Epithelial cell of prostate (primary cell): ENCODE results near the gene KBTBD3.

Experiments used
- DNase-seq: peaks from one replicate; pipeline ENCODE4 v3.0.0-alpha.2; 2011; ENCODE audit warnings: low read depth, low spot score
- H3K27ac ChIP-seq: fragments of 450-650 bp; 2 replicates; pipeline ENCODE4 v1.5.1; 2017; ENCODE audit warnings: mild to moderate bottlenecking

The KBTBD3 gene

GRCh38 chr11:106076919-106077608, at the start of gene KBTBD3:
Gene KBTBD3 (minus strand): TSS chr11:106077347. CDS start chr11:106059097, 18,250 bp downstream.
- peak within 1 kb of the TSS; percentile 66 for H3K27ac ChIP-seq
- DNase-seq: peak; percentile 95

GRCh38 chr11:106121570-106122320, 44.6 kb upstream of the KBTBD3 start:
- H3K27ac ChIP-seq: no peak overlapping the region
- DNase-seq: no peak

GRCh38 chr11:106105986-106106385, 28.8 kb upstream of the KBTBD3 start:
- H3K27ac ChIP-seq: no peak overlapping the region
- no peak for DNase-seq

GRCh38 chr11:106101819-106102218, 24.7 kb upstream of the KBTBD3 start:
- no peak for DNase-seq
- no peak overlapping the region for H3K27ac ChIP-seq

- DNase-seq: no peak
- H3K27ac ChIP-seq: no peak overlapping the region
Measured at GRCh38 chr11:106101370-106101769, 24.2 kb upstream of the KBTBD3 start.

GRCh38 chr11:106098893-106099553, 21.9 kb upstream of the KBTBD3 start:
- no peak for DNase-seq
- H3K27ac ChIP-seq: no peak overlapping the region

- H3K27ac ChIP-seq: no peak overlapping the region
- no peak for DNase-seq
Measured at GRCh38 chr11:106092446-106092845, 15.3 kb upstream of the KBTBD3 start.

GRCh38 chr11:106091480-106092123, 14.5 kb upstream of the KBTBD3 start:
- DNase-seq: peak; percentile 51
- peak overlapping the region; percentile 63 for H3K27ac ChIP-seq

- no peak overlapping the region for H3K27ac ChIP-seq
- no peak for DNase-seq
Measured at GRCh38 chr11:106088896-106089295, 11.7 kb upstream of the KBTBD3 start.

- DNase-seq: no peak
- H3K27ac ChIP-seq: no peak overlapping the region
Measured at GRCh38 chr11:106087815-106088435, 10.8 kb upstream of the KBTBD3 start.

GRCh38 chr11:106086850-106087249, 9.7 kb upstream of the KBTBD3 start:
- peak overlapping the region; percentile 8 for H3K27ac ChIP-seq
- DNase-seq: no peak

- no peak for DNase-seq
- H3K27ac ChIP-seq: peak overlapping the region; percentile 8
Measured at GRCh38 chr11:106086135-106086534, 9.0 kb upstream of the KBTBD3 start.

- DNase-seq: no peak
- H3K27ac ChIP-seq: no peak overlapping the region
Measured at GRCh38 chr11:106082096-106082495, 4.9 kb upstream of the KBTBD3 start.

- DNase-seq: no peak
- H3K27ac ChIP-seq: peak within 1 kb of the TSS; percentile 66
Measured at GRCh38 chr11:106077609-106078455, 685 bp upstream of the KBTBD3 start, which contains the start of gene AASDHPPT. Gene AASDHPPT (plus strand): TSS chr11:106077662. CDS start chr11:106077711, 49 bp downstream.

GRCh38 chr11:106076171-106076918, 802 bp downstream of the KBTBD3 start:
- DNase-seq: no peak

GRCh38 chr11:106072804-106073203, 4.3 kb downstream of the KBTBD3 start:
- no peak for DNase-seq
- no peak overlapping the region for H3K27ac ChIP-seq

More at GRCh38 chr11:106076171-106076918, 802 bp downstream of the KBTBD3 start:
- peak overlapping the region; percentile 66 for H3K27ac ChIP-seq

- no peak for DNase-seq
- H3K27ac ChIP-seq: no peak overlapping the region
Measured at GRCh38 chr11:106070606-106071005, 6.5 kb downstream of the KBTBD3 start.

- no peak overlapping the region for H3K27ac ChIP-seq
- no peak for DNase-seq
Measured at GRCh38 chr11:106063009-106063408, 14.1 kb downstream of the KBTBD3 start.
